CD4-positive, alpha-beta T cell treated with Interferon gamma for 1 hour (primary cell): Measurements from ENCODE around the gene MBP.
"Not testable (repeated sequence)": the region's sequence is repeated elsewhere in the genome, so short reads cannot be mapped to it uniquely, and the experiment has no call there.

Experiments
- DNase-seq: peaks from one replicate; pipeline ENCODE4 v3.0.0-alpha.2; 2020

MBP gene

GRCh38 chr18:76959605-76960004, 173.0 kb downstream of the MBP start:
- DNase-seq = no peak

- DNase-seq = no peak
Measured at GRCh38 chr18:76958692-76959341, 173.8 kb downstream of the MBP start.

- no peak for DNase-seq
Measured at GRCh38 chr18:76957384-76958355, 174.9 kb downstream of the MBP start.

- DNase-seq = no peak
Measured at GRCh38 chr18:76956648-76957047, 175.9 kb downstream of the MBP start.

- DNase-seq = no peak
Measured at GRCh38 chr18:76955524-76956170, 176.9 kb downstream of the MBP start.

GRCh38 chr18:76953583-76954233, 178.9 kb downstream of the MBP start:
- no peak for DNase-seq

- DNase-seq = no peak
Measured at GRCh38 chr18:76953156-76953555, 179.4 kb downstream of the MBP start.

GRCh38 chr18:76952747-76953146, 179.8 kb downstream of the MBP start:
- no peak for DNase-seq

- DNase-seq = no peak
Measured at GRCh38 chr18:76951456-76952247, 180.9 kb downstream of the MBP start.

GRCh38 chr18:76948345-76948744, 184.2 kb downstream of the MBP start:
- DNase-seq = no peak

GRCh38 chr18:76944346-76944745, 188.2 kb downstream of the MBP start:
- DNase-seq = not testable (repeated sequence)

- DNase-seq = no peak
Measured at GRCh38 chr18:76943542-76944339, 188.8 kb downstream of the MBP start.

GRCh38 chr18:76941284-76941683, 191.3 kb downstream of the MBP start:
- DNase-seq = no peak

- no peak for DNase-seq
Measured at GRCh38 chr18:76938619-76939018, 194.0 kb downstream of the MBP start.

GRCh38 chr18:76937597-76937996, 195.0 kb downstream of the MBP start:
- no peak for DNase-seq

- DNase-seq = no peak
Measured at GRCh38 chr18:76936877-76937276, 195.7 kb downstream of the MBP start.

GRCh38 chr18:76935722-76936337, 196.8 kb downstream of the MBP start:
- no peak for DNase-seq

- DNase-seq = no peak
Measured at GRCh38 chr18:76932026-76932819, 200.4 kb downstream of the MBP start.

- no peak for DNase-seq
Measured at GRCh38 chr18:76931171-76931570, 201.4 kb downstream of the MBP start.
